ENCODE measurements around the gene ATE1.

The ATE1 gene

GRCh38 chr10:121791761-121792160, 136.1 kb downstream of the ATE1 start:
- no peak for DNase-seq (ENCODE audit: low read depth)
- TF ChIP-seq CTCF (IDR thresholded peaks at IDR 0.05; ENCODE audit: low read depth, low read length), result no peak
- no peak for TF ChIP-seq MAX (IDR thresholded peaks at IDR 0.05; ENCODE audit: low read depth, low read length)
- no peak for TF ChIP-seq MYC (IDR thresholded peaks at IDR 0.05; ENCODE audit: low read depth, low read length)
- no peak for TF ChIP-seq POLR2A (IDR thresholded peaks at IDR 0.05; ENCODE audit: extremely low read depth, insufficient read length)
- no peak overlapping the region for H3K4me3 ChIP-seq (ENCODE audit: low read depth, low read length)

- TF ChIP-seq CTCF (IDR thresholded peaks at IDR 0.05; ENCODE audit: low read depth, low read length), result no peak
- no peak for TF ChIP-seq MAX (IDR thresholded peaks at IDR 0.05; ENCODE audit: low read depth, low read length)
- no peak for TF ChIP-seq POLR2A (IDR thresholded peaks at IDR 0.05; ENCODE audit: extremely low read depth, insufficient read length)
- TF ChIP-seq MYC (IDR thresholded peaks at IDR 0.05; ENCODE audit: low read depth, low read length), result no peak
- DNase-seq (ENCODE audit: low read depth), result no peak
- no peak overlapping the region for H3K4me3 ChIP-seq (ENCODE audit: low read depth, low read length)
Measured at GRCh38 chr10:121788717-121789116, 139.1 kb downstream of the ATE1 start.

GRCh38 chr10:121788115-121788514, 139.7 kb downstream of the ATE1 start:
- H3K4me3 ChIP-seq (ENCODE audit: low read depth, low read length), result no peak overlapping the region
- no peak for DNase-seq (ENCODE audit: low read depth)
- no peak for TF ChIP-seq MAX (IDR thresholded peaks at IDR 0.05; ENCODE audit: low read depth, low read length)
- TF ChIP-seq MYC (IDR thresholded peaks at IDR 0.05; ENCODE audit: low read depth, low read length), result no peak
- no peak for TF ChIP-seq CTCF (IDR thresholded peaks at IDR 0.05; ENCODE audit: low read depth, low read length)
- no peak for TF ChIP-seq POLR2A (IDR thresholded peaks at IDR 0.05; ENCODE audit: extremely low read depth, insufficient read length)

- no peak overlapping the region for H3K4me3 ChIP-seq (ENCODE audit: low read depth, low read length)
- TF ChIP-seq MYC (IDR thresholded peaks at IDR 0.05; ENCODE audit: low read depth, low read length), result no peak
- TF ChIP-seq MAX (IDR thresholded peaks at IDR 0.05; ENCODE audit: low read depth, low read length), result no peak
- TF ChIP-seq CTCF (IDR thresholded peaks at IDR 0.05; ENCODE audit: low read depth, low read length), result no peak
- no peak for TF ChIP-seq POLR2A (IDR thresholded peaks at IDR 0.05; ENCODE audit: extremely low read depth, insufficient read length)
- DNase-seq (ENCODE audit: low read depth), result no peak
Measured at GRCh38 chr10:121787169-121787568, 140.7 kb downstream of the ATE1 start.

GRCh38 chr10:121783782-121784372, 144.0 kb downstream of the ATE1 start:
- DNase-seq (ENCODE audit: low read depth), result no peak
- no peak overlapping the region for H3K4me3 ChIP-seq (ENCODE audit: low read depth, low read length)
- TF ChIP-seq POLR2A (IDR thresholded peaks at IDR 0.05; ENCODE audit: extremely low read depth, insufficient read length), result no peak
- TF ChIP-seq MAX (IDR thresholded peaks at IDR 0.05; ENCODE audit: low read depth, low read length), result no peak
- TF ChIP-seq CTCF (IDR thresholded peaks at IDR 0.05; ENCODE audit: low read depth, low read length), result no peak
